Right forelimb (tissue), 1 donor: ENCODE measurements around the gene IGFBP2.
A peak's percentile ranks its signal among the peaks of the same experiment; 100 is the strongest.

ENCODE experiments used
- DNase-seq: peaks from one replicate; pipeline ENCODE4 v3.0.0-alpha.2; 2018

The IGFBP2 gene

DNA sequence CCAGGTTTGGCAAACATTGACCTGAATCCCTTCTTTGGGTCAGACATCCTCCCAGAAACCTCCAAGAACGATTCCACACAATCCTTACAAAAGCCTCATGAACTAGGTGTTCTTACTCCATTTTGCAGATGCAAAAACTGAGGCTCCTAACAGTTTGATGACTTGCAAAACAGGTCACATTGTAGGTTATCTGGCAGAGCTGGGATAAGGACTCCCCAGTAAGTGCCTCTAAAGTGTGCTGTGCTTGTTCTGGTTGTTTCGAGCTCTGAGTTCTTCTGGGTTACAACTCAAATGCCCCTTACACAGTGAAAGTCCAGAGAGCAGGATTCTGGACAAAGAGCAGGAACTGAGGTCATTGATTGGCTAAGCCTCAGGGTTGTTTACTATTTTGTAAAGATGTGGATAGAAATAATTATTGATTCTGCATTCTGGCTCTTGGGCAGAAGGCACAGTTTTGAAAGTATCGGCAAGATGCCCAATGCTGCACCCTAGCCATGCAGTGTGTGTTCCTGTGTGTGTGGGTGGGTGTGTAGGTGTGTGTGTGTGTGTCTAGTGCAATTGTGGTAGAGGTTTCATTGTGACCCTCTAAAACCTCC is 17.0 kb upstream of the IGFBP2 start:
- no peak for DNase-seq

DNA sequence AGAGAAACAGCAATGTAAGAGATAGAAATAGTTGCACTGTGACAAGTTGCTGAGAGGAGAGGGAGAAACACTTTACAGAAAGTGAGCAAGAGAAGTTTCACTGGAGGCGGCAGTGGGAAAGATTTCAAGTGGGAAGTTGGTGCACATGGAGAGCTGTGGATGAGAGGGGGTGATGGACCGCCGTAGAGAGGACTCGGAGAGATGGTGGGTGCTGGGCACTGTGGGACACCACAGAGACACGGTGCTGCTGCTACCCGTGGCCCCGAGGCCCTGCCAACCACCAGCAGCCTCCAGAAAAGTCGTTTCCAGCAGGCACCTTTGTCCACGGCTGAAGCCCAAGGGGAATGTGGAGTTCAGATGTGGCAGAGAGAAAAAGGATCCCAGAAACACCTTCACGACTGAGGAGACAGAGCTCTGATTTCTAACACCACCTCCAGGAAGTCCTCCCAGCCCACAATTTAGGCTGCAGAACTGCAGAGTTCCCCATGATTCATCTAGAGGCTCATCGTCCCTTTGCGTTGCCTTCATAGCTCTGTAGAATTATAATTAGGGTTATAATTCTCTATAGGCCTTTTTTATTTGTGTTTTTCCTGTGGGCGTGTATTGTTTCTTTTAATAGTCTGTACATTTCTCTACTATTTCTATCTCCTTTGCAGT is 15.9 kb upstream of the IGFBP2 start:
- no peak for DNase-seq

DNA sequence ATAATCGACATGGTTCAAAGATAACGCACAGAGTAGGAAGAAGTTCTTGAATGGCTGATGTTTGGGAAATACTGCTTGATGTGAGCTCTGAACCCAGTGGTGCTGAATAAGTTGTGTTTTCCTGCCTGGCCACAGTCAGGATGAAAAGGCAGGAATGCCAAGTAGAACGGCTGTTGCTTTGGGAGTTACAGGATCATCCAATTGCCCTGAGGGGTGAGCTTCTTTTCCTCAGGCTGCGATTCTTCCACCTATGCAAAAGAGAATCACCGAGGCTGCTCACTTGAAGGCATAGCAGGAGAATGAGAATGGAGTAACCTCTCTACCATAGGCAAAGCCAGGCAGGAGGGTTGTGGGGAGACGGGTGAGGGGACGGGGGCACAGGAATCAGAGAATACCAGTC is 14.4 kb upstream of the IGFBP2 start:
- DNase-seq: no peak

DNA sequence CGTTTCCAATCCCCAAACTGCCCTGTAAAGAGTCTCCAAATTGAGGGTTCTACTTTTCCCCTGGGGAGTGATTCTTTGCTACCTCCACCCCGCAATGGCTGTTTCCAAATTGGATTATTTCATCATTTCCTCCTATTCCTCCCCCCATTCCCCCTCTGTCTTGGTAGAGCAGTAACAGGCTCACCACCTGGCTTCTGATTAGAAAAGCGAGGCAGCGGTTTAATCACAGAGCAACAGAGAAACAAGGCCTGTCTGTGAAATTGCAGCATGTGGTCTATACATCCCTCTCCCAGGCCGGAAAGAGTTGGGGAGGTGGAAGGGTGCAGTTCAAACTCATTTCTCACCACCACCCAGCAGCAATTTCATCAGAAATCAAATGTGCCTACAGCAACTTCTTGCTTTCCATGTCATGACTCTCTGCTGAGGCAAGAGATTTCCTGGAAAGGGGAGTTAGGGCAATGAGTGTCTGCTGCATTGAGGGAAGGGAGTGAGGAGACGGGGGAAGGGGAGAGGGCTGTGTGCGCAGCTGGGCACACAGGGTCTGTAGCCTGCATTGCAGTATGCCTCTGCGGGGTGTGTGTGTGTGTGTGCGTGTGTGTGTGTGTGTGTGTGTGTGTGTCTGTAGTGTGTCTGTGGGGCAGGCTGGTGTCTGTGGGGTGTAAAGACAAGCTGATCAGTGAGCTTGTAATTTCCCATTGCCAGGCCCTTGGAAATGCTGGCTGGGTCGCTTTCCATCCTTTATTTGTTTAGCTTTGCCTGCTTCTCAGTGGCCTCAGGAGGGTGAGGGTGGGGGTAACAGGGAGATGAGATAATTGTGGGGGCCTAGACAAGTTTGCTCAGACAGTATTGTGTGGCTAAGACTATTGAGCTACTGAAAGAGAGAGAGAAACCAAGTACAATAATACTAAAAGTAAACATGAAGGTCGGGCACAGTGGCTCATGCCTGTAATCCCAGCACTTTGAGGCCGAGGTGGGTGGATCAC is 13.5 kb upstream of the IGFBP2 start:
- no peak for DNase-seq

DNA sequence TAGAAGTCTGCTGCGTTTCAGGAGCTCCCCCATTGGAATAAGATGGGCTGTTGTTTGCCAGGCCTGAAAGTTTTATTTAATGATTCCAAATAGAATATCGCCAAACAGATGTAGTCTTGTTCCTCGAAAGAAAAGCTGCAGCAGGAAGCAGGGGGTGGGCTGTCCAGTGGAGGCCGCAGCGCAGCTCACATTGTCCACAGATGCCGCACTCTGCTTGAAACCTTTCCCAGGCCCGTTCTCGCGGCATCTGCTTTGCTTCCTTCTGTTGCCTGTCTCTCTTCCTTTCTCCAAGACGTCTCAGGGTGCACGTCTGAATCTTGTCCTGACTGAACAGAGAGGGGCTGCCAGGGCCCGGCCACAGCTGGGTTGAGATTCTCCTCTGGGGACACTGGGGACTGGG is 12.4 kb upstream of the IGFBP2 start:
- peak; percentile 81 for DNase-seq

DNA sequence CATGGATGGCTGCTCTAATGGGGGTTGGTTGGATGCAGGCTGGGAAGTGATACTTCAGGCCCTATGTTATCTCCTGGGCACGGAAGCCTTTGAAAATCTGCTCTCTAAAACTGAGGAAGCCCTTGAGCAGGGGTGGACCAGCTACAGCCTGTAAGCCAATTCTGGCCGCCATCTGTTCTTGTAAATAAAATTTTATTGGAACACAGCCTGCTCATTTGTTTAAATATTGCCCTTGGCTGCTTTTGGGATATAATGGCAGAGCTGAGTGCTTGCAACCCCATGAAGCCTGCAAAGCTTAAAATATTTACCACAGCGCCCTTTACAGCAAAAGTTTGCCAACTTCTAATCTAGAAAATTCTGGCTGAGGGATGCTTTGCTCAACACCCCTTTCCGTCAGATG is 11.9 kb upstream of the IGFBP2 start:
- no peak for DNase-seq

DNA sequence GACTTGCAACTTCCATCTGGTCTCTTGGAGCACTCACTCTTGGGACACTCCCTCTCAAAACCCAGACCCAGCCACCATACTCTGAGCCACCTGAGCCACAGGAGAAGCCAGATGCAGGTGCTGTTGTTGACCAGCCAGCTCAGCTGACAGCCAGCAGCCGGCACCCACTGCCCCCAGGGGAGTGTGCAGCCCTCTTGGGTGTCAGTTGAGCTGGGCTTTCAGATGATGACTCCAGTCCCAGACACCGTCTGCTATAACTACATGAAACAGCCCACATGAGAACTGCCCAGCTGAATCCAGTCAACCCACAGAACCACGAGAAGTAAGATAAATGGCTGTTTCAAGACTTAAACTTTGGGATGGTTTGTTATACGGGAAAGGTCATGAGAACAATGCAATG is 10.7 kb upstream of the IGFBP2 start:
- DNase-seq: no peak

DNA sequence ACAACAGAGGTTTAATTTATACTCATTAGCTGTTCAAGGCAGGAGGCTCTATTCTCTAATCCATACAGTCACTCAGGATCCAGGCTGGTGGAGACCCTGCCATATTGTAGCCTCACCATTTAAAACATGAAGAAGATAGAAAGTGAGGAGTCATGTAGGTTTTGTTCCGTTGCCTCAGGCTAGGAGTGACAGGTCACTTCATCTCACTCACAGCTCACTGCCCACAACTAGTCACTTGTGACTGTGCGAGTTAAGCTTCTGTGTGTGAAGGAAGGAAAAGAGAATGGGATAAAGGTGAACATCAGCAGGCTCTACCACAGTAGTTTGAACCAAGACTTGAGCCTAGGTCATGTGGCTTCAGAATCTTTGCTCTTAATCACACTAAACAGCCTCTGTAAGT is 9.0 kb upstream of the IGFBP2 start:
- no peak for DNase-seq

DNA sequence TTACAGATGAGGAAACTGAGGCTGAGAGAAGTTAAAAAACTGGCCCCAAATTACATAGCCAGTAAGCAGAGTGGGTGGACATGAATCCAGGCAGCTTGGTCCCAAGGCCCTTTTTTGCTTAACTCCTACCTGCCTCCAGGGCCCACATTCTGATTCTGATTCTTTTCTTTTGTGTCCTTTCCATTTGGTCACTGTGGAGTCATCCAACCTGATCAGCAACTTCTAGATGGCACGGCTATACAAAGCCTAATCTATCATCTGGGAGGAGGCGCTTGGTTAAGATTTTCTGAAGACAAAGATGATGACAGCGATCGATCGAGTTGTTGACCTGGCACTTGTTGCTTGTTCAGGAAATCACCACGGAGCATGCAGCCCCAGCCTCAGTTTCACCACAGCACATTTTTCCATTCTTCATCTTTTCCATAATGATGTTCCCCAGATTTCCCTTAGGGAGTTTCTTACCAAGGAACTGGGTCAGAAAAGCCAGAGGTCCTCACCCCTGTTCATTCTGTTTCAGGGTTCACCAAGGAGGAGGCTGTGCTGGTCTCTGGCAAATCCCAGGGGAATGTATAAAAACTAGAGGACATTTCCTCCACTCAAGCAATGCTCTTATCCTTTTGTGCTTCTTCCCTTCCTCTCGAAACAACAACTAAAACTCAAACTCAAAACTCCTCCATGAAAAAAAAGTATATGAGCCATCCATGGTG is 6.9 kb upstream of the IGFBP2 start:
- no peak for DNase-seq

DNA sequence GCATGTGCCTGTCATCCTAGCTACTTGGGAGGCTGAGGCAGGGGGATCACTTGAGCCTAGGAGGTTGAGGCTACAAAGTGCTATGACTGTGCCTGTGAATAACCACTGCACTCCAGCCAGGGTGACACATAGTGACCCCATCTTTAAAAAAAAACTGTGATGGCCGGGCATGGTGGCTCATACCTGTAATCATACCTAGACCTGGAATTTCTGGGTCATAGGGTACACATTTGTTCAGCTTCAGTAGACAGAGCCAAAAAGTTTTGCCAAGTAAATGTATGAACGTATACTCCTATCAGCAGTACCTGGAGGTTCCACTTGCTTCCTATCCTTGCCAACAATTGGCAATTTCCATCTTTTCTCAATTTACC is 6.4 kb upstream of the IGFBP2 start:
- DNase-seq: no peak

DNA sequence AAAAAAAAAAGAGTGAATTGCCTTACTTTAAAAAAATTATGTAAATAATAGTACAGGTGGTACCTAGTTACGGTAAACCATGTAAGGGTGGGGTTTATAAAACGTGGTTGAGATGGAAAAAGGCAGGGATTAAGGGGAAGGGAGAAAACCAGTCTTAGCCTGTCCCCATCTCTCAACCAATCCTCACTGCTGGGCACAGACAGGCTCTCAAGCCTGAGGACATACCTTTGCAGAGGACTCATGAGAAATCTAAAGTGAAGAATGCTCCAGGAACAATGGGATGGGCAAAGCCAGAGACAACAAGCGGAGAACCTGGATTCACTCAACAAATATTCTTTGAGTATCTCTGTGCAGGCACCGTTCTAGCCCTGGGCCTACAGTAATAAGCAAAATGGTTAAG is 3.4 kb upstream of the IGFBP2 start:
- no peak for DNase-seq

DNA sequence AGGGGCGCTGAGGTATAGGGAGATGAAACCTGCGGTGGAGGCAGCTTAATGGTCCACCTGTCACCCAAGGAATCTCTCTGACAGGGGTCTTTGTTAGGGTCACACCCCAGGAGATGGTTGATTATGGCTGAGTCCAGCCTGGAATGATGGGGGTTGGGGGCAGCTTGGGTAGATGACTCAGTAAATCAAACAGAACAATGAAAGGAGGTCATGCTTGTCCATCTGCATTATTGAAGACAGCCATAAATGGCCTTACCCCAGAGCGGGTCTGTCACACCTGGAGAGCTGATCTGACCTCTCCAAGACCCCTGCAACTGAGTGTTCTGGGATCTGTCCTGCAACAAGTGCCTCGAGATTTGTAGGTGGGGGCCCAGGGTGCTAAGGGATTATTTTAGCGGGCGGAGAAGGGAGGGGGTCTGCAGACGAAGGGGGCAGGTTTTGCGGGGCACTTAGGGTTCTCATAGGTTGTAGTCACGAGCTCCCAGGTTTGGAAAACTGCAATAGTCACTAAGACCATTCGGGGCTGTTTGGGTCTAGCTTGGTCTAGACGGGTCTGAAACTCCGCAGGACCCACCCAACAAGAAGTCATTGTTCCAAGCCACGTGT is 771 bp upstream of the IGFBP2 start:
- DNase-seq: no peak

DNA sequence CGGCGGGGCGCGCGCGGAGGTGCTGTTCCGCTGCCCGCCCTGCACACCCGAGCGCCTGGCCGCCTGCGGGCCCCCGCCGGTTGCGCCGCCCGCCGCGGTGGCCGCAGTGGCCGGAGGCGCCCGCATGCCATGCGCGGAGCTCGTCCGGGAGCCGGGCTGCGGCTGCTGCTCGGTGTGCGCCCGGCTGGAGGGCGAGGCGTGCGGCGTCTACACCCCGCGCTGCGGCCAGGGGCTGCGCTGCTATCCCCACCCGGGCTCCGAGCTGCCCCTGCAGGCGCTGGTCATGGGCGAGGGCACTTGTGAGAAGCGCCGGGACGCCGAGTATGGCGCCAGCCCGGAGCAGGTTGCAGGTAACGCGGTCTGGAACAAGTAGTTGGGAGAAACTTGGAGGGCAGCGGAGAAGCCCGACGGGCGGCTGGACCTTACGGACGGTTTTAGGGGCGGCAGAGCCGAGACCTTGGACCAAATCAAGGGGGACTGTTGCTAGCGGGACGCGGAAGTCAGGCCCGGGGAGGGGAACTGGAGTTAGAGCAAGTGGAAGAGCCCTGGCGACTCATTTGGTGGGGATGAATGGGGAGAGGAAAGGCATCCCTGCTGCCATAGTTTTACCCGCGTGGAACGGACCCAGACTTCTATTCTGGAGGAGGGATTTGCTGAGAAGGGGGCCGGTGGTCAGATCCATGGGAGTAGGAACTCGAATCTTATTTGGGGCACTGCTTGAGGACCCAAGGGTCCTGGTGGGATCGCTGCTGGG is 573 bp downstream of the IGFBP2 start:
- DNase-seq: peak; percentile 68

DNA sequence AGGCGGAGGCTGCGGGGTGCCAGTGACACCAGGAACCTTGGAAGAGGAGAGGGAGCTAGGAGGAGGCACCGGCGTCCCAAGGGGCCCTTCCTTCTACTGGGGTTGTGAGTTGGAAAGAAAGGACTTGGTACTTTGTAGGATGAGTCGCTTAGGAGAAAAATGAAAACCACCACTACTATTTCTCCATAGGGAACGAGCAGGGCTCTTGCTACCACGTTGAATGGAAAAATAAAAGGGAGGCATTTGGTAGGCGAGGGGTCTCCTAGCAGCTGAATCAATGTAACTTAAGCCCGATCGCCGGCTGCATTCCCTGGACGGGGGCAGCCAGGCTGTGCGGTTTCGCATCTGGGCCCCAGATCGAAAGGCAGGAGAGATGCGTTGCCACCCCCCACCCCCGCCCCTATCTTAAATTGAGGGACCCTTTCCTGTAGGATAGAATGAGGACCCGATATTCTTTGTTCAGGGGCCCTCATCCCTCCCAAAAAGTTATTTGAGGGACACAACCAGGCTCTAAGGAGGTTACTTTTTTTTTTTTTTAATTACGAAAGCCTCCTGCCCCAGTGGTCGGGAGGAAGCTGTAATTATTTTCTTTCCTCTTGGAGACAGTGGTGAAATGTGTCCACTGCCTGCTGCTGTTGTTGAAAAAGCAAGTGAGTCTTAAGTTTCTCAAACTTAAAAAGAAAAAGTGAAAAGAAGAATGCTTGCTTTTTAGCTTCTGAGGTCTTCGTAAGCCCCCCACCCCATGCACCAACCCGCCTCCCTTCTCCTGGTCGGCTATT is 1.3 kb downstream of the IGFBP2 start:
- no peak for DNase-seq

DNA sequence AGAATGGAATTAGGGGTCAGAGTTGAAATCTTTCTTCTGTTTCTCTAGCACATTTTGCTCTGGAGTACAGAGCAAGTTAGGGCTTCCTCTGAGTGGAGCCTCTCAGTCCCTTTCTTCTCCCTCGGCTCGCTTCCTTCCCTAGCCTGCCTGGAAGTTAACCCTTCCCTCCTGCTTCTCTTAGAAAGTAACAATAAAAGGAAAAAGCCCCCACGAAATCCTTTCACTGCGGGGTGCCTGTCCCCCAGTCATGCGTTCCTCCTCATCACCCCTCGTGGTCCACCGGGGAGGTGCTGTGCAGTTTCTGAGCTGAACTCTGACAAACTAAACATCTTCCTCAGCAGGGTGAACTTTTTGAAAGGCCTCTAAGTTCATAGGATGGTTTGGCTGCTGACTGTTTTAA is 2.0 kb downstream of the IGFBP2 start:
- no peak for DNase-seq

DNA sequence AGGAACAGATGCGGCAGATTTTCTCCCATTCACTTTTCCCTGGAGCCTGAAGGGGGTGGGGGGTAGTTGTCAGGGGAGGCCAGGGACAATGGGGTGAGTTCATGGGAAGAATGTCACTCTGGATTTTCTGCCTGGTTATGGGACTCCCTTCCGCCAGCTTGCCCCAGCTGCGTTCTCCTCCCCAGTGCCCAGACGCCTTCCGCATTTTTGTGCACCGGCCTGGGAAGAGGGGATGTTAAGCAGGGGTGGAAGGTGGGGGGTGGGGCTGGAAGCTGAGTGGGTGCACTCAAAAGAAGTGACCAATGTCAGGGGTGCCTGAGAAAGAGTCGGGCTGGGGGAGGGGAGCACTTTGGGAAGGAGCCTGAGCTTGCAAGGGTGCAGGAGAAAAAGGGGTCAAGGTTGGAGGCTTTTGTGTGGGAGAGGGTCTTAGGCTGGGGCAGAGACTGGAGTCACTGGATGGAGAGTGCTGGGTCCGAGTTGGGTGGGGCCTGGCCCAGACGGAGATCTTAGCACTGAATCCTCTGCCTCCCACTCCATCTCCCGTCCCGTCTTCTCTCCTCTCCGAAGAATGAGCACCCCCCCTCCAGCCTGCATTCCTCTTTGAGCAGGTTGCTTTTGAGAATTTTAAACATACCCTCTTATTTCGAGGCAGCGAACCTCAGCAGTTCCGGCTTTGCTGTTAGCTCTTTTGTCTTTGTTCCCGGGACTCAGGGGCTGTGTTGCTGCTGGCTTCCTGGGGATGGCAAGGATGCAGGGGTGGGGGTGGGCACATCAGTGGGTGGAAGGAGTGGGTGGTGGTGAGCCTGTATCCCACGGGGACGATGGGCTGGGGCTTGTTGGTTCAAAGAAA is 2.7 kb downstream of the IGFBP2 start:
- DNase-seq: peak; percentile 58

DNA sequence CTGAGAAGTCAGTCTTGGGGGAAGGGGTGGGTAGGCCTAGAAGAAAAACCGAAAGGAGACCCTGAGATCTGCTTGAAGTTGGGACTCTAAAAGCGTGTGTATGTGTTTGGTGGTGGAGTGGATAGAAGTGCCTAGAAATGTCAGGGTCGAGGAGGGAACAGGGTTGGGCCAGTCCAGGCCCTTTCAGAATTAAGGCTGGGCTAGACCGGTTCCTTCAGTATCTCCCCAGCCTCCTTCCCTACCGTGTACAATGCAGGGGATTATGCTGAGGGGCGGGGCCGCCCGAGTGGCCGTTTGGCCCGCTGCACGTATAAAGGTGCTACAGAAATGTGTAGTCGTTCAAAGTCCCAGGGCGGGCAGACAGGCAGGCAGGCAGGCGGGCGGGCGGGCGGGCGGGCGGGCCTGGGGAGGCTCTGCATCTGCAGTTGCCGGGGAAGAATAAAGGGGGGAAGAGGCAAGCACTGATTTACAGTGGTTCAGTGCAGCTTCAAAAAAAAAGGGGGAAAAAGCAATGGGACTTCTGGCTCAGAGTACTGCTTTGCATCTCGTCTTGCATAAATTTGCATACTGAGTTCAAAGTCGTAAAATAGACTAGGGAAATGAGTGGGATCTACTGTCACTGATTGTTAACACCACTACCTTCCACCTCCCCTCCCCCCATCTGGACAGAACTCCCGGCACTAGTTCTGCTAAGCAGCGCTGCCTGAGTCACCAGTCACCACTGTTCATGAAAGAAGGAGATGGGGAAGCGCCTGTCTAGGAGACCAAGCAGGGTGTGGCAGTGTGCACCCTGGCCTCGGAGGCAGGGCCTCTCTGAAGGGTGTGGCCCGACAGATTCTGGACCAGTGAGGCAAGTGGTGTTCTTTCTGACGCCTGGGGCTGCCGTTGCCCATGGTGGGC is 3.6 kb downstream of the IGFBP2 start:
- DNase-seq: peak; percentile 65

DNA sequence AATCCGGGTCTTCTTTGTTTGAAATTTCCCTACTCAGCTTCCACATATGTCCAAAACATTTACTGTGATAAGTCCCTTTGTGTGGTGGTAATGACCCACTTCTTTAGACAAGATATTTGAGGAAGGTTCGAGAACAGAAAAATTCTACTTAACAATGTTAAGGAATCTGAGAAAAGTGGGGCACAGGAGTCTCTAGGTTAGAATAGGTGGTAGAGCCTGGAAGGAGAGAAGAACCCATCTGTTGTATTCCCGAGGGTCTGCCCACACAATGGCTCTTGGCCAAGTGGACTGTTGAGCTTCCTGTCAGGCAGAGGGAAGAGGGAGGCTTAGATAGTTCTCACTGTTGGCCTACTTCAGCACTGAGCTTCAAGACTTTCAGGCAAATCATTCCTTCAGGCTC is 4.3 kb downstream of the IGFBP2 start:
- no peak for DNase-seq

DNA sequence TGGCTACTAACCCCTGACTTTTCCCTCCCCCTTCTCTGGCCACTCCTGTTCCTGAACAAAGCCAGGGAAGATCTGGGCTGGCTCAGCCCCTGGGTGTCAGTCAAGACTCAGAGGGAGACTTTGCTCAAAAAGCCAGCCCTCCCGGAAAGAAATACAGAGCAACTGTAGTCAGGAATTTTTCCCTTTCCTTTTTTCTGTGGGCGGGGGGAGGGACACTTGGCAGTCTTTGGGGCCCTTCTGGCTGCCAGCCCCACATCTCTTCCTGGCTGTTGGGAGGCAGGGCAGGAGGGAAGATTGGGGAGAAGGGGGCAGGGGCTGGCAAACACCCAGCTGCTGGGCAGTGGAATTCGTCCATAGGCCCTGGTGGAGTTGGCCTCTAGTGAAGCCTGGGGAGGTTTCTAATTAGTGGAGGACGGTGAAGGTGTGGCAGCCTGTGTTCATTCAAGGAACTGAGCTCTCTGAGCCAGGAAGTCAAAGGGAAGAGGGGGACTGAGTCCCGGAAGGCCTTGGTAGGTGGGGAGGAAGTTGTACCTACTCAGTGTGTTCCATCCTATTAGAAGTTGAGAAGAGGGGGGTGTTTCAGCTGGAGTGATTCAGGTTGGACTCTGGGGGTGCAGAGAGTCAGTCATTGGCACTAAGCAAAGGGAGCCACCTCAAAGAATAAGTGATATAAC is 10.9 kb downstream of the IGFBP2 start:
- DNase-seq: peak; percentile 79
